Esophagus muscularis mucosa (tissue), 4 donors: ENCODE data around the gene RNF126. TPM values are rescaled to one million over a fixed set of nuclear protein-coding genes. Genes with fewer than 3 reads are reported as not detected.

Experiments
- DNase-seq: peaks from one replicate; pipeline ENCODE4 v3.0.0-alpha.2; 2017; ENCODE audit errors: extremely low spot score
- H3K27ac ChIP-seq, 4 donors: fragments of 200-600 bp; sonication (generic); replicated peaks in 1 of 4; 1 replicate in 3 of 4; 2 replicates in 1 of 4; pipeline ENCODE4 v1.5.1; 2016 to 2019; ENCODE audit warnings: mild to moderate bottlenecking in 1 of 4
- H3K27me3 ChIP-seq, 4 donors: fragments of 200-600 bp; sonication (generic); one replicate each; pipeline versions ENCODE4 v1.5.1 to v1.6.0; 2016 to 2019
- H3K36me3 ChIP-seq, 4 donors: fragments of 200-600 bp; sonication (generic); one replicate each; pipeline ENCODE4 v1.5.1; 2016 to 2019
- H3K4me1 ChIP-seq, 4 donors: fragments of 200-600 bp; sonication (generic); one replicate each; pipeline ENCODE4 v1.5.1; 2016 to 2019
- H3K4me3 ChIP-seq, 4 donors: fragments of 200-600 bp; sonication (generic); 1 replicate in 2 of 4; 2 replicates in 2 of 4; pipeline ENCODE4 v1.5.1; 2016 to 2019; ENCODE audit warnings: mild to moderate bottlenecking in 4 of 4, moderate library complexity in 1 of 4
- H3K9me3 ChIP-seq, 4 donors: fragments of 200-600 bp; sonication (generic); 1 replicate in 3 of 4; 2 replicates in 1 of 4; pipeline ENCODE4 v1.5.1; 2016 to 2019
- EP300 ChIP-seq: sonication (generic); formaldehyde crosslinking; IDR thresholded peaks from one replicate; pipeline ENCODE4 v1.6.1; 2017; ENCODE audit warnings: antibody characterized with exemption
- POLR2A ChIP-seq: fragments of 450-650 bp; IDR thresholded peaks from one replicate; pipeline ENCODE4 v1.6.1; 2017; ENCODE audit warnings: antibody characterized with exemption, moderate library complexity, mild to moderate bottlenecking, low read depth
- POLR2AphosphoS5 ChIP-seq, 2 donors: sonication (generic); formaldehyde crosslinking; IDR thresholded peaks; one replicate each; pipeline ENCODE4 v1.6.1; 2017; ENCODE audit warnings: antibody characterized with exemption in 2 of 2
- WGBS: methylation state at CpG from one replicate; pipeline ENCODE4 v1.1.5; 2018; 5-methylcytosine and 5-hydroxymethylcytosine counted together
- intact Hi-C: fragments of 100-400 bp; cut with DNase I; formaldehyde crosslinking; loops from one replicate; pipeline ENCODE4 v1.15.1; 2023
- total RNA-seq, 4 donors: library from RNA; depleted of rRNA; stranded (reverse); fragments of >200 nt; gene quantifications; one replicate each; pipeline versions ENCODE4 v1.1.0 to v1.2.1, GENCODE V29; 2016
- TF ChIP-seq, protein P1 (sequence below), 3 experiments: fragments of 200-600 bp in 2 of 3; fragments of 450-650 bp in 1 of 3; sonication (generic) in 2 of 3; IDR thresholded peaks; one replicate each; pipeline ENCODE4 v1.5.1; 2017 to 2019; ENCODE audit warnings: antibody characterized with exemption in 3 of 3, mild to moderate bottlenecking in 2 of 3, moderate library complexity in 1 of 3

The RNF126 gene
- total RNA-seq, 4 donors from 2014 or later: 41.5 to 63.5 (median 62.3) TPM

DNA sequence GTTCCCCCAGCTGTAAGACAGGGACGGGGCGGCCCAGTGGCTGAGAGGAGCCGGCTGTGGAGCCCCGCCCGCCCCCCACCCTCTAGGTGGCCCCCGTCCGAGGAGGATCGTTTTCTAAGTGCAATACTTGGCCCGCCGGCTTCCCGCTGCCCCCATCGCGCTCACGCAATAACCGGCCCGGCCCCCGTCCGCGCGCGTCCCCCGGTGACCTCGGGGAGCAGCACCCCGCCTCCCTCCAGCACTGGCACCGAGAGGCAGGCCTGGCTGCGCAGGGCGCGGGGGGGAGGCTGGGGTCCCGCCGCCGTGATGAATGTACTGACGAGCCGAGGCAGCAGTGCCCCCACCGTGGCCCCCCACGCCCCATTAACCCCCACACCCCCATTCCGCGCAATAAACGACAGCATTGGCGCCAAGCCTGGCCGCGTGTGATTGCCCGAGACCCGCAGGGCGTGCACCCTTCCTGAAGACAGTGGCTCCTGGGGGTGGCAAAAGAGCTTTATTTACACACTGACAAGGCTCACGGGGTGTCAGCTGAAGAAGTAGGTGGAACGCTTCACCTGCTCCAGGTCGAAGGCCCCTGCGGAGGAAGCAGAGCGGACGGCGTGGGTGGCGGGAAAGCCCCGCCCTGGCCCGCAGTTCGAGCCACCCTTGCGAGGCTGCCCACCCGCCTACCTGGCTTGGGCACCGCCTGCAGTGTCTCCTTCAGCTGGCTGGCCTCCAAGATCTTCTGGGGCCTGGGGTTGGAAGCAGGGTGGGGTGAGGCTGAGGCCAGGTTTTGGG lies 46.1 kb downstream of the RNF126 start:
- Histone ChIP-seq H3K9me3 (no peaks in the 10 kb centered on the region), H3K4me3 (no peak overlapping the region), H3K27me3 (peaks cover 0 to 42% (median 0%) of the 10 kb centered on the region in 4 donors), H3K27ac (no peak overlapping the region), H3K36me3 (peaks cover 47 to 53% (median 50%) of the 10 kb centered on the region in 4 donors), H3K4me1 (peaks cover 0 to 15% (median 9%) of the 10 kb centered on the region in 4 donors)
- DNase-seq: no peak
- 94% methylated on average over 17 of the region's 58 CpGs for WGBS
- intact Hi-C loops: no loop called here
- TF ChIP-seq, protein P1, sequence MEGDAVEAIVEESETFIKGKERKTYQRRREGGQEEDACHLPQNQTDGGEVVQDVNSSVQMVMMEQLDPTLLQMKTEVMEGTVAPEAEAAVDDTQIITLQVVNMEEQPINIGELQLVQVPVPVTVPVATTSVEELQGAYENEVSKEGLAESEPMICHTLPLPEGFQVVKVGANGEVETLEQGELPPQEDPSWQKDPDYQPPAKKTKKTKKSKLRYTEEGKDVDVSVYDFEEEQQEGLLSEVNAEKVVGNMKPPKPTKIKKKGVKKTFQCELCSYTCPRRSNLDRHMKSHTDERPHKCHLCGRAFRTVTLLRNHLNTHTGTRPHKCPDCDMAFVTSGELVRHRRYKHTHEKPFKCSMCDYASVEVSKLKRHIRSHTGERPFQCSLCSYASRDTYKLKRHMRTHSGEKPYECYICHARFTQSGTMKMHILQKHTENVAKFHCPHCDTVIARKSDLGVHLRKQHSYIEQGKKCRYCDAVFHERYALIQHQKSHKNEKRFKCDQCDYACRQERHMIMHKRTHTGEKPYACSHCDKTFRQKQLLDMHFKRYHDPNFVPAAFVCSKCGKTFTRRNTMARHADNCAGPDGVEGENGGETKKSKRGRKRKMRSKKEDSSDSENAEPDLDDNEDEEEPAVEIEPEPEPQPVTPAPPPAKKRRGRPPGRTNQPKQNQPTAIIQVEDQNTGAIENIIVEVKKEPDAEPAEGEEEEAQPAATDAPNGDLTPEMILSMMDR (IDR thresholded peaks at IDR 0.05): no peak
- TF ChIP-seq POLR2AphosphoS5 (IDR thresholded peaks at IDR 0.05) (no peak), EP300 (no peak), POLR2A (no peak)

DNA sequence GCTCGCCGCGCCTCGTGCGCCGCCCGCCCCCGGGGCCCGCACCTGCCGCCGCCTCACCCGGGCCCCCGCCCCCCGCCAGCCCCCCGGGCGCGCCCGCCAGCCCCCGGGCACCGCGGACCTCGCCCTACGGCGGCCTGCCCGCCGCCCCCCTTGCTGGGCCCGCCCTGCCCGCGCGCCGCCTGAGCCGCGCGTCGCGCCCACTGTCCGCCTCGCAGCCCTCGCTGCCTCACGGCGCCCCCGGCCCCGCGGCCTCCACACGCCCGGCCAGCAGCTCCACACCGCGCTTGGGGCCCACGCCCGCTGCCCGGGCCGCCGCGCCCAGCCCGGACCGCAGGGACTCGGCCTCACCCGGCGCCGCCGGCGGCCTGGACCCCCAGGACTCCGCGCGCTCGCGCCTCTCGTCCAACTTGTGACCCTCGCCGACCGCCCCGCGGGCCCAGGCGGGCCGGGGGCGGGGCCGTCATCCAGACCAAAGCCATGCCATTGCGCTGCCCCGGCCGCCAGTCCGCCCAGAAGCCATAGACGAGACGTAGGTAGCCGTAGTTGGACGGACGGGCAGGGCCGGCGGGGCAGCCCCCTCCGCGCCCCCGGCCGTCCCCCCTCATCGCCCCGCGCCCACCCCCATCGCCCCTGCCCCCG lies 46.8 kb downstream of the RNF126 start:
- TF ChIP-seq POLR2A: no peak
- no peak for TF ChIP-seq POLR2AphosphoS5 (IDR thresholded peaks at IDR 0.05)
- TF ChIP-seq, protein P1 (IDR thresholded peaks at IDR 0.05): no peak
- no peak for TF ChIP-seq EP300
- Histone ChIP-seq H3K4me1 (peaks cover under 1 to 15% (median 10%) of the 10 kb centered on the region in 4 donors), H3K4me3 (peak overlapping the region in 1 of 4 donors; percentile 27), H3K36me3 (peaks cover 41 to 46% (median 43%) of the 10 kb centered on the region in 4 donors), H3K9me3 (no peaks in the 10 kb centered on the region), H3K27me3 (peaks cover 0 to 42% (median 0%) of the 10 kb centered on the region in 4 donors), H3K27ac (no peak overlapping the region)
- DNase-seq: no peak
- intact Hi-C loops: no loop called here
- WGBS: 18% methylated on average over 36 of the region's 97 CpGs

DNA sequence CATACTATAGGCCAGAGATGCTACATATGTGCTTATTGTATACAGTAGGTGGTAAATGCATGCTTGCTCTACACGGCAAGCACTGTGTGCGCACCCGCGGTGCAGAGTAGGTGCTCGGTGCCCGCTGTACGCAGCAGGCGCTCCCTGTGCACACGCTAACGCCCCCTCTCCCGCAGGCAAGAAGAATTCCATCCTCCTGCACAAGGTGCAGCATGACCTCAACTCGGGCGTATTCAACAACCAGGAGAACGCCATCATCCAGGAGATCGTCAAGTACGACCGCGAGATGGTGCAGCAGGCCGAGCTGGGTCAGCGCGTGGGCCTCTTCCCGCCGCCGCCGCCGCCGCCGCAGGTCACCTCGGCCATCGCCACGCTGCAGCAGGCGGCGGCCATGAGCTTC lies 47.4 kb downstream of the RNF126 start:
- Histone ChIP-seq H3K4me1 (peaks cover 6 to 19% (median 16%) of the 10 kb centered on the region in 4 donors), H3K36me3 (peaks cover 36 to 40% (median 39%) of the 10 kb centered on the region in 4 donors), H3K27me3 (peaks cover 0 to 42% (median 0%) of the 10 kb centered on the region in 4 donors), H3K4me3 (peak overlapping the region in 1 of 4 donors; percentile 27), H3K9me3 (no peaks in the 10 kb centered on the region), H3K27ac (no peak overlapping the region)
- TF ChIP-seq EP300: no peak
- TF ChIP-seq, protein P1 (IDR thresholded peaks at IDR 0.05): peak in 2 of 3 experiments; percentile 7
- DNase-seq: no peak
- intact Hi-C loops: no loop called here
- 17% methylated on average over 5 of the region's 33 CpGs for WGBS

DNA sequence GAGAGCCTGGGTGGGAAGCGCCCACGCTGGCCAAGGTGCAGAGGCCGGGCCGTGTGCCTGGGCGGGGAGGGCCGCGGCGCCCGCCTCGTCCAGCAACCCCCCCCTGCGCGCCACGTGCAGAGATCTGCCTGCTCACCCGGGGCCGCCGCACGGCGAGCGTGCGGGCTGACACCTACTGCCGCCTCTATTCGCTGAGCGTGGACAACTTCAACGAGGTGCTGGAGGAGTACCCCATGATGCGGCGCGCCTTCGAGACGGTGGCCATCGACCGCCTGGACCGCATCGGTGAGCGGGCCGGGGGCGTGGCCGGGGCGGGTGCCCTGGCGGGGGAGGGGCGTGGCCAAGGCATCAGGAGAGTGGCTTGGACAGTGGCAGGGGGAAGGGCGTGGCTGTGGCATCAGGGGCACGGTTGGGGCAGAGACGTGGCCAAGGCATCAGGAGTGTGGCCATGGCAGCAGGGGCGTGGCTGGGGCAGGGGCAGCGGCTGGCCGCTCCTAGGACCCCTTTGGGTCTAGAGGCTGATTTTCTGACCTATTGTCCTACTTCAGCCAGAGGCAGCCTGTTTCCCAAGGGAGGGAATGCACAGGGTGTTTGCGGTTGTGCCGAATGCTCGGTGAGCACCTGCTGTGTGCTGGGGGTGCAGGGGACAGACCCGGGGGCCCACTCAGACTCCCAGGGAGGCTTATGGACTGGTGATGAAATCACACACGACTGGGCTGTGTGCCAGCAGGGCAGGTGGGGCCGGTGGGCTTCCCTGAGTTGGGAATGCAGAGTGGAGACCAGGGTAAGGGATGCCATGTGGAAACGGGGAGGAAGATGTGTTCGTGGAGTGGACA lies 49.1 kb downstream of the RNF126 start:
- intact Hi-C loops: no loop called here
- Histone ChIP-seq H3K27me3 (peaks cover 0 to 49% (median 0%) of the 10 kb centered on the region in 4 donors), H3K27ac (no peak overlapping the region), H3K4me1 (peaks cover 10 to 32% (median 23%) of the 10 kb centered on the region in 4 donors), H3K4me3 (no peak overlapping the region), H3K36me3 (peaks cover 20 to 23% (median 22%) of the 10 kb centered on the region in 4 donors), H3K9me3 (no peaks in the 10 kb centered on the region)
- 78% methylated on average over 35 of the region's 54 CpGs for WGBS
- DNase-seq: no peak
- no peak for TF ChIP-seq POLR2A
- TF ChIP-seq, protein P1 (IDR thresholded peaks at IDR 0.05): no peak
- TF ChIP-seq POLR2AphosphoS5 (IDR thresholded peaks at IDR 0.05): no peak
- TF ChIP-seq EP300: no peak
